ENCODE results near the gene TTLL13.

TTLL13 gene

GRCh38 chr15:90249203-90249863, at the start of gene TTLL13:
Gene TTLL13, plus strand, starts transcription at chr15:90249556. Its CDS starts 1,075 bp downstream, at chr15:90250631.
- DNase-seq (ENCODE audit: low spot score), result peak; percentile 96

- peak; percentile 66 for DNase-seq (ENCODE audit: low spot score)
Observed at GRCh38 chr15:90200534-90201129, 48.7 kb upstream of the TTLL13 start.

GRCh38 chr15:90201130-90201943, 48.0 kb upstream of the TTLL13 start, which contains the start of gene SEMA4B:
Gene SEMA4B, plus strand, starts transcription at chr15:90201330. Its CDS starts 249 bp downstream, at chr15:90201579.
- DNase-seq (ENCODE audit: low spot score), result peak; percentile 94

- DNase-seq (ENCODE audit: low spot score), result peak; percentile 53
Observed at GRCh38 chr15:90201944-90202375, 47.4 kb upstream of the TTLL13 start.

GRCh38 chr15:90202929-90203328, 46.4 kb upstream of the TTLL13 start:
- no peak for DNase-seq (ENCODE audit: low spot score)

- DNase-seq (ENCODE audit: low spot score), result no peak
Observed at GRCh38 chr15:90203473-90203872, 45.9 kb upstream of the TTLL13 start.

GRCh38 chr15:90203922-90204321, 45.4 kb upstream of the TTLL13 start:
- DNase-seq (ENCODE audit: low spot score), result no peak

GRCh38 chr15:90205050-90205848, 44.1 kb upstream of the TTLL13 start:
- no peak for DNase-seq (ENCODE audit: low spot score)

- DNase-seq (ENCODE audit: low spot score), result no peak
Observed at GRCh38 chr15:90205886-90206285, 43.5 kb upstream of the TTLL13 start.

GRCh38 chr15:90207252-90207651, 42.1 kb upstream of the TTLL13 start:
- no peak for DNase-seq (ENCODE audit: low spot score)

GRCh38 chr15:90208356-90208755, 41.0 kb upstream of the TTLL13 start:
- no peak for DNase-seq (ENCODE audit: low spot score)

GRCh38 chr15:90209591-90209990, 39.8 kb upstream of the TTLL13 start:
- no peak for DNase-seq (ENCODE audit: low spot score)

- DNase-seq (ENCODE audit: low spot score), result no peak
Observed at GRCh38 chr15:90210593-90210992, 38.8 kb upstream of the TTLL13 start.

- no peak for DNase-seq (ENCODE audit: low spot score)
Observed at GRCh38 chr15:90211009-90211408, 38.3 kb upstream of the TTLL13 start.

GRCh38 chr15:90211440-90212143, 37.8 kb upstream of the TTLL13 start:
- DNase-seq (ENCODE audit: low spot score), result no peak

GRCh38 chr15:90212221-90213098, 36.9 kb upstream of the TTLL13 start:
- no peak for DNase-seq (ENCODE audit: low spot score)

GRCh38 chr15:90213122-90213817, 36.1 kb upstream of the TTLL13 start:
- no peak for DNase-seq (ENCODE audit: low spot score)

- DNase-seq (ENCODE audit: low spot score), result no peak
Observed at GRCh38 chr15:90213818-90214204, 35.5 kb upstream of the TTLL13 start.

- DNase-seq (ENCODE audit: low spot score), result peak; percentile 64
Observed at GRCh38 chr15:90214553-90215196, 34.7 kb upstream of the TTLL13 start.
